ENCODE results near the gene PARVB.
A peak's percentile ranks its signal among the peaks of the same experiment; 100 is the strongest.

Gene PARVB

GRCh38 chr22:44024288-44024921 lies at the start of gene PARVB:
PARVB (plus strand) TSS chr22:44024302; CDS start chr22:44024340, 38 bp downstream.
- TF ChIP-seq CTCF (conservative IDR thresholded peaks at IDR 0.05; ENCODE audit: low read length) = no peak
- peak; percentile 28 for DNase-seq (ENCODE audit: low read depth)
- H3K4me3 ChIP-seq (ENCODE audit: low read length) = peak within 1 kb of the TSS; percentile 77

- H3K4me3 ChIP-seq (ENCODE audit: low read length) = no peak overlapping the region
- no peak for DNase-seq (ENCODE audit: low read depth)
- TF ChIP-seq CTCF (conservative IDR thresholded peaks at IDR 0.05; ENCODE audit: low read length) = no peak
These were observed 49.1 kb upstream of the PARVB start for GRCh38 chr22:43975041-43975440.

GRCh38 chr22:43976861-43977795 lies 47.0 kb upstream of the PARVB start:
- no peak for DNase-seq (ENCODE audit: low read depth)
- TF ChIP-seq CTCF (conservative IDR thresholded peaks at IDR 0.05; ENCODE audit: low read length) = no peak
- no peak overlapping the region for H3K4me3 ChIP-seq (ENCODE audit: low read length)

GRCh38 chr22:43978558-43978957 lies 45.5 kb upstream of the PARVB start:
- DNase-seq (ENCODE audit: low read depth) = no peak
- TF ChIP-seq CTCF (conservative IDR thresholded peaks at IDR 0.05; ENCODE audit: low read length) = no peak
- H3K4me3 ChIP-seq (ENCODE audit: low read length) = no peak overlapping the region

- no peak for TF ChIP-seq CTCF (conservative IDR thresholded peaks at IDR 0.05; ENCODE audit: low read length)
These were observed 43.5 kb upstream of the PARVB start for GRCh38 chr22:43980579-43980978.

GRCh38 chr22:43980996-43981395 lies 43.1 kb upstream of the PARVB start:
- no peak for DNase-seq (ENCODE audit: low read depth)
- no peak for TF ChIP-seq CTCF (conservative IDR thresholded peaks at IDR 0.05; ENCODE audit: low read length)
- H3K4me3 ChIP-seq (ENCODE audit: low read length) = no peak overlapping the region

More at GRCh38 chr22:43980579-43980978, 43.5 kb upstream of the PARVB start:
- H3K4me3 ChIP-seq (ENCODE audit: low read length) = no peak overlapping the region
- no peak for DNase-seq (ENCODE audit: low read depth)
